Fibroblast of the conjunctiva (primary cell): ENCODE measurements around the gene EDRF1.

Experiments used
- DNase-seq: peaks from one replicate; pipeline ENCODE4 v3.0.0-alpha.2; 2010; ENCODE audit warnings: low read depth

Gene EDRF1

GRCh38 chr10:125766511-125766910 lies 47.0 kb downstream of the EDRF1 start:
- DNase-seq, result no peak

DNA sequence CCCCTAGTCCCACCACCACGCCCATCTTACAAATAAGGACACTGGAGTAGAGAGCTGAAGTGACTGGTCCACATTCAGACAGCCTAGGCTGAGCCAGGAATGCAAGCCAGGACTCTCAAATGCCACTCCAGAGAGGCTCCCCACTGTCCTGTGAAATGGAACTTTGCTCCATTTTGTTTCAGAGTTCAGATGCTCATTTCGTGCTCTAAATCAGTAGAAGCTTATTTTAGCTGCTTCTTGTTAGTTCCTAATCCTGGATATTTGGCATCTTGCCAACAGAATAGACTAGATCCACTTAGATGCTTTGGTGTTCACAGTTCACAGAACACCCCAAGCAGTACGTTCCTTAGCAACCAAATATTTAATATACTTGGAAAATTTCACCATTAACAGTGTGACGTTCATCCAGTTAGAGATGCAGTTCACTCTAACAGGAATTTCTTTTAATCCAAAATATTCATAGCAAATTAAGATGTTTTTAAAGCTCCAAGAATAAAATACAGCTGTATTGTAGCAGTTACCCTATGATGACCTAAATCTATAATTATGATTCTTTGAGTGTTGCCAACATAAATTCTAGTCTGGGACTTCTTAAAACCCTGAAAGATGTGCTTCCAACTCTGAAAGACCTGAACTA lies 48.8 kb downstream of the EDRF1 start:
- DNase-seq, result peak; percentile 53

- no peak for DNase-seq
These were observed 49.7 kb downstream of the EDRF1 start for GRCh38 chr10:125769175-125769574.

DNA sequence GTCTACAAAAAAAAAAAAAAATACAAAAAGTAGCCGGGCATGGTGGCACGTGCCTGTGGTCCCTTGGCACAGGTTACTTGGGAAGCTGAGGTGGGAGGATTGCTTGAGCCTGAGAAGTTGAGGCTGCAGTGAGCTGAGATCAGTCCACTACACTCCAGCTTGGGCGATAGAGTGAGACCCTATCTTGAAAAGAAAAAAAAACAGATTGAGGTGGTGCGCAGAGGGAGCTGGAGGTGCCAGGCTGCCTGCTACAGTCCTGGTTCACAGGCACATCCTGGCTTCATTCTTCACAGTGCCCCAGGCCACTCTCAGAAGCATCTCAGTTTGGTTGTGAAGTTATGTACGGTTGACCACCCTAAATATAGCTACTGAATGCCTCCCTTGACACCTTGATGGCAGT lies 51.3 kb downstream of the EDRF1 start:
- no peak for DNase-seq

- DNase-seq, result no peak
These were observed 52.8 kb downstream of the EDRF1 start for GRCh38 chr10:125772112-125772863.

DNA sequence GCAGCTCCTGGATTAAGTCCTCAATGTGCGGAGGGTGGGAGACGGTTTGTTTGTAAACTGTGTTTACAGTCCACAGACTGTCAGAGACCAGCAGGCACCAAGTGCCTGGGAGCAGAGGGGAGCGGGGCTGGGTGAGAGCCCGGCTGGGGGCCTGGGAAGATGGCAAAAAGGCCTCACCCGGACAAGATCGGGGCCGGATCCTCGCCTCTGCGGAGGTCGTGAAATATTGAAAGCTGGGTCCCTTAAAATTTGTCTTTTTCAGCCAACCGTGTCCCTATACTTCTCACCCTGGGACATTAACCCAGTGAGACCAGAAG lies 53.3 kb downstream of the EDRF1 start:
- no peak for DNase-seq

GRCh38 chr10:125773687-125774543 lies 54.4 kb downstream of the EDRF1 start:
- no peak for DNase-seq

DNA sequence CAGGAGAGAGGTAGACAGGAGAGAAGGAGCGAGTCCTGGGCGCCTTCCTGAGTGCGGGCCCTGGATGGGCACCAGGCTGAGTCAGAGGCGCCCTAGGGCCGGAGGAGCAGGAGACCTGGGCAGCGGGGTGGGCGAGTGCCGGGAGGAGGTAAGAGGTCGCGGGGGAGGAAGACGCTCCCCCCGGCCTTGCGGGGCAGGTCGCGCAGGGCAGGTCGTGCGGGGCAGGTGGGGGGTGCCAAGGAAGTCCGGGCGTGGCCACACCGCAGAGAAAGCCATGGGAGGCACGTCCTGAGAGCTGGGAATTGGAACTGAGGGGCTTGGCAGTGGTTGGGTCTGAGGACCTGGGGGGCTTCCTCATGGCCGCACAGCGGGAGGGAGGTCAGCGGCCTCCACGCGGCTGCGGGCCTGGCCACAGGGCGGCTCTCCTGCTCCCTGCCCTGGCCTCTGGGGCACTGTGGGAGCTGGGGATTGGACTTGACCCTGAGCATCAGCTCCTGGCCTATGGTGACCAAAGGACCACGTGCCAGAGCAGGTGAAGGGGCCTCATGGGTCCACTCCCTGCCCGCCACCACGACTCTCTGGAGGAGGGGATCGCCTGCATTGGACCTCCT lies 55.2 kb downstream of the EDRF1 start:
- DNase-seq, result no peak

GRCh38 chr10:125775491-125776106 lies 56.1 kb downstream of the EDRF1 start, which contains the start of gene MMP21:
MMP21 (minus strand) TSS chr10:125775821; CDS start chr10:125775821, 0 bp downstream.
- no peak for DNase-seq

DNA sequence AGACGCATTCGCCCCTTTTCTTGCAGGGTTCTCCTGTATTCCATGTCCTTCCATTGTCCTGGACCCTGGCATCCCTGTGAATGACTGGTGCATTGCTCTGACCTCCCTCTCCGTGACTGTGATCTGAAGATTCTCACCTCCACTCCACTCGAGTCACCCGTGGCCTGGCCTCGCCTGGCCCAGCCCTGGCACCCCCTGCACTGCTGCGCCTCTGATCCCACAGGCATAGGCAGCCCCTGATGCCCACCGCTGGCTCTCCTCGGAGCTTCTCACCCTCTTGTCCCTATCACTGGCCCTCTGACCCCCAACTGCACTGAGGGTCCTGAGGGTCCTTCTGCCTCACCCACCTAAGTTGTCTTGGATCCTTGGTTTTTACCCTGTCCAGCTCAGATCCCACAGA lies 58.3 kb downstream of the EDRF1 start:
- no peak for DNase-seq

GRCh38 chr10:125778556-125778955 lies 59.0 kb downstream of the EDRF1 start:
- DNase-seq, result no peak

- no peak for DNase-seq
These were observed 60.2 kb downstream of the EDRF1 start for GRCh38 chr10:125779403-125780327.

GRCh38 chr10:125781374-125781773 lies 61.9 kb downstream of the EDRF1 start:
- DNase-seq, result no peak

DNA sequence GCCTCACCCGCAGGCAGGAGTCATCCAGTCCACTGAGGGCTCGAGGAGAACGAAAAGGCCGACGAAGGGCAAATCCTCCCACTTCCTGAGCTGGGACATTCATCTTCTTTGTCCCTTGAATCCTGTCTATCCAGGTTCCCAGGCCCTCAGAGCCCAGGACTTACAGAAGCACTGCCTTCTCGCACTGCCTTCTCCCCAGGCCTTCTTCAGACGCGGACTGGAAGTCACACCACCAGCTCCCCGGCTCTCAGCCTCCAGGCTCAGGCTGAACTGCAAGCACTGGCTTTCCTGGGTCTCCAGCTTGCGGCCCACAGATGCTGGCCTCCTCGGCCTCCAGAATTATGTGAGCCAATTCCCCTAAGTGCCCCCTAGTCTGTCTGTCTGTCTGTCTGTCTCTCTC lies 62.5 kb downstream of the EDRF1 start:
- no peak for DNase-seq

DNA sequence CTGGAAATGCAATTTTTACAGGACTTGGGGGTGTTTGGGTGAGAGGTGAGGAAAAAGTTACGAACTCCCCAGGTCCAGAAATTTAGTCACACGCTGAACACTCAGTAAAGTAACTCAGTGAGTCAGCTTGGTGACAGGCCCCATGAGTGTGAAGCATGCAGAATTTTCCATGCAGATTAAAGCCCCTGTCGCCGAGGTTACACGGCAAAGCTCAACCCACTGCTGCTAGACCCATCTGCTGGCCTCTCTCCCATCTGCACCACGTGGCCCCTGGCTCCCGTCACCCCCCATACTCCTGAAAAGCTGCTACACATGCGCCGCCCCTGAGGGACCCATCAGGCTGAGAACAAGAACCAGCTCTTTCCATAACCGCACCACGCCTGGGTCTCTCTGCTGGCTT lies 63.1 kb downstream of the EDRF1 start:
- no peak for DNase-seq

DNA sequence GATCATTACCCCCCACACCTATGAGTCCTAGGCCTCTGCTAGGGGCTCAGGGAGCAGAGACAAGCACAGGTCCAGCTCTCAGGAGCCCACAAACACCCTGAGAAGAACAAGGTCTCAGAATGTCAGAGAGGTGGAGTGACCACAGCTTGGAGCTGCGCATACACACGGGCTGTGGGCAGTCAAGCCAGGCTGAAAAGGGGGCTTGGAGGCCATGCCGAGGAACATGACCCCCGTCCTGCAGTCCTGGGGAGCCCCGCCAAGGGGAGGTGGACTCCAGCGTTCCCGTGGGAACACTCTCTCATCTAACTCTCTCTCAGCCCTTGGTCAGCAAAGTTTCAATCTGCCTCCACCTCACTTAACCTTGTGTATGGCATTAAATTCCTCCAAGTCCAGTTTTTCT lies 63.9 kb downstream of the EDRF1 start:
- DNase-seq, result no peak

GRCh38 chr10:125783957-125784356 lies 64.4 kb downstream of the EDRF1 start:
- no peak for DNase-seq

GRCh38 chr10:125785791-125786190 lies 66.3 kb downstream of the EDRF1 start:
- no peak for DNase-seq

GRCh38 chr10:125788156-125789034 lies 68.9 kb downstream of the EDRF1 start:
- no peak for DNase-seq
